HG03108 (cell line): Measurements from ENCODE around the gene CNTN4.
"Not testable (repeated sequence)": the region's sequence is repeated elsewhere in the genome, so short reads cannot be mapped to it uniquely, and the experiment has no call there.

ENCODE experiments used
- ATAC-seq: cut with Tn5 transposase; IDR thresholded peaks from one replicate; pipeline ENCODE4 v1.9.1; 2021; ENCODE audit warnings: moderate library complexity; ENCODE audit not compliant: unreplicated experiment

CNTN4 gene

DNA sequence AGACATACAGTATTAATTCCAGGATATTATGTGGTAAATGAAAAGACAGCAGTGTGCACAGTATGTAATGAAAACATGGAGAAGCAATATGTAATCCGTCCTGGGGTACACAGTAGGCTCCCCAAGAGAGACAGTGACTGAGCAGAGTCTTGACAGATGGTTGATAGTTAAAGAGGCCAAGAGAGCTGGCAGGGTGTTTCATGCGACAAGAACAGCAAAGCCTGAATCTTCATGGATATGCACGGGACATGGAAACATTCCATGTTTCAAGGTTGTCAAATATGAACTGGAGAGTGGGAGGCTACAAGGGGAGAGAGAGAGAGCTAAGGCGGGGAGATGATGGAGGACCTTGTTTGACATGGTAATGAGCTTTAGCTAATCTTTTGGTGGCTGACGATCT is 673.1 kb downstream of the CNTN4 start:
- ATAC-seq, result no peak

DNA sequence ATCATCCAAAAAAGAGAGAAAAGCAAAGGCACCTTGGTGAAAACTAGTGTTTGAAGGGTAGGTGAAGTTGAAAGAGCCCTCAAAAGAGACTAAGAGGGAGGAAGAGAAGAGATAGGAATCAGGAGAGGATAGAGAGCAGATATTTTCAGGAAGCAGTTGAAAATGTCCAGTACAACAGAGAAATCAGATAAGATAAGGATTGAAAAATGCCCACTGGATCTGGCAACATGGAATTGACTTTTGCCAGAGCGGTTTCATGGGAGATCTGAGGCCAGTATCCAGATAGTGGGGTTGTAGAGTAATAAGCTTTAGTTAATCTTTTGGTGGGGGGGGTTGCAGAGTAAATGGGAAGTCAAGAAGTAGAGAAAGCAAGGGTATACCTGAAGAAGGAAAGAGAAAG is 674.1 kb downstream of the CNTN4 start:
- no peak for ATAC-seq

DNA sequence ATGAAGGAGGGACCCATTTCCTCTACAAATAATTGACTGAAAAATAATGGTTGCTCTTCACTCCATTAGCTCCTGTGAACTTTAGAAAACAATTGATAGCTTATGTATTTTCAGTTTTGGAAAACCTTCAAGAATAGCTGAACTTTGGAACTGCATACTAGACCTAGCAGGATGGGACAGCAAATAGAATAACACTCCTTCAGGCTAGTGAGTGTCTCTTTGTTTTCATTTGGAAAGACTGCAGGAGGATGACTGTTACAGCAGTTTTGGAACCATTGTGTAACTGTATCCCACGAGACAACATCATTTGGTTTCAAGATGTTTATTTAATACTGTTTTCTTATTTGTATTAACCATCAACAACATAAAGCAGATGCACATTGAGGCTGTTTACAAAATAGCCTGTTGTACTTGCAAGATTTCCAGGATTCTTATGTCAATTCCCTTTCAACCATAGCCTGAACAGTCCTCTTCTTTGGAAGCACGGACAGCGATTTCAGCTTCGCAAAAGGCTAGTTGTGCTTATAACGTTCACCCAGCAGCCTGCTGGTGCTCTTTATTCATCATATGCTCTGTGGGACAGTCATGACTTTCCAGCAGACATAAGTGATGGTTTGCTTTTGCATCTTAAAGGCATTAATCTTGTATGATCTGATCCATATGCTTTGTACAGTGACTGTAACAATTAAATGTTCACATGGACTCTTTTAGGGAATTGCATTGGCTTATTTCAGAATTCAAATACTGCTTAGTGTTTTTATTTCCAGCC is 676.0 kb downstream of the CNTN4 start:
- no peak for ATAC-seq

DNA sequence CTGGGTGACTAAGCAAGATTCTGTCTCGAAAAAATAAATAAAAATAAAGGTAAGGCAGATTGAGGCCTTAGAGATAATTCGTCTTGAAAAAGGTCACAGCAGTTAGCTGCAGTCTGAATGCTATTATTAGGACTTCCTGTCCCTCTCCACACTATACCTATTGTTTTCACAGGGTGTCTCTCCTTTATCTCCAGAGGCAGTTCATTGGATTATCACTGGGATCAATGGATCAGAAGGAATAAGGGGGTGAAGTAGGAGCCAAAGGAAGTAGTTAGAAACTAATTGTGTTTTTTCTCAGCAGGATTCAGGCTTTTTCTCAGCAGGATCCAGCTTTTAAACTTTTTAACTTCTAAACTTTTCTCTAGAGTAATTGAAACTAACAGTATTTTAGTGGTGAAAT is 684.6 kb downstream of the CNTN4 start:
- no peak for ATAC-seq

DNA sequence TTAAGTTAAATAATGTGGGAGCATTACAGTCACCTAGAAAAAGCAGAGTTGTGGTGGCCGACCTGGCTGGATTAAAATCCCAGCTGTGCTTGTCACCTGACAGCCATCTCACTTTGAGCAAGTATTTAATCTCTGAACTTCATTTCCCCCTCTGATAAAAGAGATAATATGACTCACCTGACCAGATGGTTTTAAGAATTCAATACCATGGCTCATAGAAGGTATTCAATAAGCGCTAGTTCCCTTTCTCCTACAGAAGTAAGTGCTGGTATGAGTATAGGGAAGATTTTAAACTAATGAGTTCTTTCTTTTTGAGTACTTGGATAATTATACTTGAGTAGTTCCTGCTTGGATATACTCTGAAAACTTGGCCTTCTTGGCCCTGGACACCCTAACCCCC is 686.0 kb downstream of the CNTN4 start:
- no peak for ATAC-seq

DNA sequence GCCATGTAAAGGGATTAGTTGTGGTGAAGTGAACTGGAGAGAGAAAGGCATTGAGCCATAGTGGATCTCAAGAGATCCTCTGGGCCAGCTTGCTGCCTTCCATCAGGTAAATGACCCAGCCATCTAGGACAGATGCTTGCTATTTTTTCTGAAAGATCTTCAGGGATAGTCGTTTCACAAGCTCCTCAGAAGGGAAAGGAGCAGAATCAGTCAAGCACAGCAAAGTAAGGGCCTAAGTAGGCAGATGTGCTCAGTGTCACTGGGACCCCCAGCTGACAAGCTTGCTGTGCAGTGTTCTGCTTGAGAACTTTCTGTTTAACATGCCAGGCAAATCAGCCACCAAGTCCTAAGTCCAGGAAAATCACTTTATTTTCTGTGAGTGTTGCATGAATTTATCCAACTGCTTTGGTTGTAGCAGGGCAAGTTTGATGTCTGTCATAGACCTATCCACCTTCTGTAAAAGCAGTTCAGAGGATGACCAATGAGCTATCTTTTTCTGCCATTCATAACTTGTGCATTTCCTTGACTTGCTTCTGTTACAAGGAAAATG is 691.7 kb downstream of the CNTN4 start:
- ATAC-seq, result no peak

DNA sequence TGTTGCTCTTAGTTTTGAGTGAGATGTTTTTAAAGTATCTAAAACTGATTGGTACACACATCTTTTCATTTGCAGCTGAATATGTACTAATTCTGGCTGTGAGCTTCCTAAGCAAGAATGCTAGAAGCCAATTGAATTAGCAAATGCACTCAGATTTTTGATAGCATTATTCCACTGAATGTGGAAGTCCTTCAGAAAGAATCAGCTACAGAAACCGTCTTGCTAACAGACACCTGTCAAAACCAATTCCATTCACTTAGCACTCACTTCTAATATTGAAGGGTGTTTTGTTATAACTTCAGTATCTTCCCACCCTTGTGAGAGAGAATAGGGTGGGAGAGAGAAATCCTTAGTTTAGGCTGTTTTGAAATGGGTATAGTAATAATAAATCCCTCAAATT is 693.8 kb downstream of the CNTN4 start:
- ATAC-seq, result no peak

DNA sequence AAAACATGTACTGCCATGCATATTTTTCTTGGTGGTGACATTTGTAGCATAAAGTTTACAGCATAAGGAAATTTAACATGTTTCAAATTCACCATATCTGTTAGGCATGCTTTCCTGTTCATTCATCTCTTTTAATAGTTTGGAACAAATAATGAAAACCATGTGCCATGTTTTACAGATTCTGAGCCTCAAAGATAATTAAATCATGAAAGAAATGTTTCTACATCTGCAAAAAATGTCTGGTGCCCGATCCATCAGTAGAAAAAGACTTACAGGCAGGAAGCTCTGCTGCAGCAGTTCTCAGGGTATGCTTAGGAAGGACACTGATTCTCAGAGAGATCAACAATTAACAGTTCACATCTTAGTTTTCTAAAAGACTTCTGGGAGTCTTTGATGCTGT is 695.3 kb downstream of the CNTN4 start:
- no peak for ATAC-seq

DNA sequence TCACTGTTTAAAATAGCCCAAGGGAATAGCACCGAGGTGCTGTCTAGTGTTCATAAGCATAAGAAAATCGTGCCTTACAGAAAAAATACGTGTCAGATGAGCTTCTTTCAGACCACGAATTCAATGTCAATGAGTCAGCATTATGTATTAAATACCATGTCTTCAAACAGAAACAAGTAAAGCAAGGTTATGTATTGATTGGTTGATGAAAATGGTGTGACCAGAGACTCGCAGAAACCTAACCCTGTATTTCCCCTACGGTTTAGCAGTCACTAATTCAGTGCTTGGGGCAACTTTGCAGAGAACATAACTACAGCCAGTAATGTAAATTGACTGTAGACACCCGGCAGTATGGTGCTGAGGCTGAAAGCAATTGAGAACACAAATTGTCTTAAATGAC is 703.8 kb downstream of the CNTN4 start:
- no peak for ATAC-seq

DNA sequence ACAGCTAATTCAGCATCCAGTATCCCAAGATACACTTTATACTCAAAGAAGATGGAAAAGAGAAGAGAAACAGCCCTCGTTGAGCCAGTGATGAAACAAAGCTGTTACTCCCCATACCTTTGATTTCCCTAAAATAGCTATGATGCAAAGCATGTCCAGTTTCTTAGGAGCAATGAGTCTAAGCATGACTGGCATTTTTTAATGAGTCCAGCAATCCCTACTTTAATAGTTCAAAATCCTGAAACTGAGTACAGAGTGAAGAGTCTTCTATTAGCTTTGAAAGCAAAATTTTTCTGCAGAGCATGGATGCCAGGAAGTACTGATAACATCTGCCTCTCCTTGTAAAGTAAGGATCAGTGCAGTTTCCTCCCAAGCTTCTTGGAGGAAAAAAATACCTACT is 708.8 kb downstream of the CNTN4 start:
- no peak for ATAC-seq

DNA sequence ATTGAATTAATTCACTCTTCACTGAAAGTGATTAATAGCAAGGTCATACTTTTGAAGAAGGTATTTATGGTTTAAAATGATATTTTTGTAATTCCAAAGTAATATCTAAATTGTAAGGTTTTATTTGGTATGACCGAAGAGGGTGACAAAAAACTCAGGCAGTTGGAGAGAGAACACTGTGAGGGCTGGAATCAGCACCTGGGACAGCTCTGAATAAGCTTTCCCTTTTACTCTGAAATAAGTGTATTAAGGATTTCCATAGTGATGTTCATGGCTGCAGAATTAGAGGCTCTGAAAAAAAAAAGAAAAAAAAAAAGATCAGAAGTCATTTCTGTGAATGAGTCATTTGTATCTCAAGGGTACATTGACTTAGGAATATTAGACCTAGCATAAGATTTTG is 712.1 kb downstream of the CNTN4 start:
- ATAC-seq, result no peak

DNA sequence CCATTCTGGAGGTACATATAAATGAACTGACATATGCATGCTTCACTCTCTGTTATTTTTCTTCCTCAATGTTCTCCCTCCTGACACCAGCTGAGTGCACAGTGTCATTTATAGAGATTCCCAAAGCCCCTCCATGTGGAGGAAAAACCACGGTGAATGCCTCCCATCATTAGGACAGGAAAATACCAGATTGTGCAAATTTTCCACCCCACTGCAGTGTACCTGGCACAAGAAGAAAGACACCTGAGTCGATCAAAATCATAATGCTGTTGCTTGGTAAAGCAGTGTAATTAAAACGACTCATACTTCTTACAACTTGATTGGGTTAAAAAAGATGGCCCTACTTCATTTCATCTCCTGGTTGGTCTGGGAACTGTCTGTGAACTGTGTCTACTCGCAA is 720.9 kb downstream of the CNTN4 start:
- no peak for ATAC-seq

DNA sequence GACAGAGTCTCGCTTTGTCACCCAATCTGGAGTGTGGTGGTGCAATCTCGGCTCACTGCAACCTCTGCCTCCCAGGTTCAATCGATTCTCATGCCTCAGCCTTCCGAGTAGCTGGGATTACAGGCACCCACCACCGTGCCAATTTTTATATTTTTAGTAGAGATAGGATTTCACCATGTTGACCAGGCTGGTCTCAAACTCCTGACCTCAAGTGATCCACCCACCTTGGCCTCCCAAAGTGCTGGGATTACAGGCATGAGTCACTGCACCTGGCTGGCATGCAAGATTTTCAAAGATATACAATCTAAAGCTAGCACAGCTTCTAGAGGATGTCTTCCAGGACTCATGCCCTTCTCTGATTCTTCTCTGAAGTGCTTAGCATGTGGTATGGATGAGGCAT is 722.3 kb downstream of the CNTN4 start:
- not testable (repeated sequence) for ATAC-seq

DNA sequence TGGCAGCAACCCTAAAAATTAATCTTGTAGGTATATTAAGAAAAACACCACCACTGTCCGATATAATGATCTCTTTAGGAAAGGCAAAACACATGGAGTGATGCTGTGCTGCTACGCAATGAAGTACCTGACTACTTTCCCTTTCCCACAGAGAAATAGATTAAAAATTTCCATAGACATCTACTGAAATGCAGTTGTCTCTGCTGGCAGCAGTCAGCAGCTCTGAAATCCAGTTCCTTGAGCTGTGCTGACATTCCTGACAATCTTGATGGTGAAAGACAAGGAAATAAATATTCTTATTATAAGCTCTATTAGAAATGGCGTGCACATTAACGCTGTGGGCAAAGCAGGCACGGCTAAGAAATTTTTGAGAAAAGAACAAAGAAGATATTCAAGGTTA is 723.9 kb downstream of the CNTN4 start:
- ATAC-seq, result no peak

DNA sequence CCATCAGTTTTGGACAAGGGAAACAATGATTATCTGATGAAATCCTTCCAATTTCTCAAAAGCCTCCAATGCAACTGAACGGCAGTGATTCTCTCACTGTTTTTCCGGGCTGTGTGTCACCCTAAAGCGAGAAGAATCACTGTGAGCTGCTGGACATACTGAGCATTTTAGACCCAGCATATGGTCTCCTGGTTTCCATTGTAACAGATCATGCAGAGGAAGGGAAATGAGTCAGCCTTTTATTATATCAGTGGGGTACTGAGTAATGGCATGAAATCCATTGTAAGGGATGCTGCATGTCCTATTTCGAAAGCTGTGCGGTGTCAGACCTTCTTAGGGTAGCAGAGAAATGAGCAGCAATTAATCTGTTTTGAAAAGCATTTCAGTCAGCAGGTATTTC is 724.4 kb downstream of the CNTN4 start:
- no peak for ATAC-seq

DNA sequence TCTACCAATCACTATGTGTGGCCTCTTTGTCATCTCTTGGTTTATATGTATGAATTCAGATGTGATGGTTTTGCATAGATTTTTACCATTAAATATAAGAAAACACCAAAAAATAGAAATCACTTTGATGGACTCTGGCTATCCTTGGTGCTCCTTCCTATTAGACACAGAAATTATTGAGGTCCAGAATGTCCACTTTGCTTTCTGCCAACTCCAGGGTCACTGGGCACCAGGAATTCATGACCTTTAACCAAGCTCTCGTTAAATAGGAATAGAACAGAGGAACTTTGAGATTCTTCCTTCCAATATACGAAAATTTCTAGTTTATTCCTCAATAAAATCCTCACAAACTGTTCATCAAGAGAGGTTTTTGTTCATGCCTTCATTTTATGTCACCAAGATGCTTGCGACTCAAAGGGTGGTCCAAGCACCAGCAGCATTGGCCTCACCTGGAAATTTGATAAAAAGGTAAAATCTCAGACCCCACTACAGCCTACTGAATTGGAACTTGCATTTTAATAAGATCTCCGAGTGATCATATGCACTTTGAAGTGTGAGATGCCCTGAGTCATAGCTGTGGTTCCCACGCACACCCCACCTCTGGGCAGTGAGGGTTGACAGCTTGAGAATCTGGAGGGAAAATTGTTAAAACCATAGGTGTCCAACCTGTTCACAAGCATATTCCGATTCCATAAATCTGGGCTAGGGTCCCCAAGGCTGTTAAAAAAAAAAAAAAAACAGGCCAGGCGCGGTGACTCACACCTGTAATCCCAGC is 725.0 kb downstream of the CNTN4 start:
- ATAC-seq, result no peak

DNA sequence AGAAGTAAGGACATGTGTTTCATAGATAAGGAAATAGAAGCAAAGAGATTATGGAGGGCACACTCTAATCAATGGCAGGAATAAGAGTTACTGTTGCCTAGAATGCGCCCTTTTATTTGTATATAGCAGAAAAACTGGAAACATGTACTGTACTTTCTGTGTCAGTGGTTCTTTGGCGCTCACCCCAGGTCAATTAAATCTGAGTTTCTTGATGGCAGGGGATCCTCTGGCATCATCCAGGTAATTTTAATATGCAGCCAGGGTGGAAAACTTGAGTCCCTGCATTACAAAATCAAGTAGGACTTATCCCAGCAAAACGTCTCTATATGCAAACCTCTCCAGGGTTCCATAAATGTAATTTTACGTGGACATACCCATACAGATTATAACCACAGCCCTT is 727.4 kb downstream of the CNTN4 start:
- no peak for ATAC-seq

DNA sequence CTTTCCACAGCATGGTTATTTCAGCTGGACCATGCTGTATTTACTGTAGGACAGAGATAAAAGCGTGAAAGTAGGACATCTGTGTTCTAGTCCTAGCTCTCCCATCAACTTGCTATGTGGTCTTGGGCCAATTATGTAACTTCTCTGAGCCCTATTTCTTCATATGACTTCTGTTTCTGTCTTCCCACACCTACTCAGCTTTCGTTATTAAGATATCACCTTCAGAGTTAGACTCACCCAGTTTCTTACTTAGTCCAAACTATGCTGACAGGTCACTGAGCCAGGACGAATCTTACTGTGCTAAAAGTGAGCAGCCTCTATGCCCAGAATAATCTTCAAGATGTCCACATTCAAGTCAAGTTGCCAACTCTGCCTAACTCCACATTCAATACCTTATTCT is 727.8 kb downstream of the CNTN4 start:
- ATAC-seq, result no peak

DNA sequence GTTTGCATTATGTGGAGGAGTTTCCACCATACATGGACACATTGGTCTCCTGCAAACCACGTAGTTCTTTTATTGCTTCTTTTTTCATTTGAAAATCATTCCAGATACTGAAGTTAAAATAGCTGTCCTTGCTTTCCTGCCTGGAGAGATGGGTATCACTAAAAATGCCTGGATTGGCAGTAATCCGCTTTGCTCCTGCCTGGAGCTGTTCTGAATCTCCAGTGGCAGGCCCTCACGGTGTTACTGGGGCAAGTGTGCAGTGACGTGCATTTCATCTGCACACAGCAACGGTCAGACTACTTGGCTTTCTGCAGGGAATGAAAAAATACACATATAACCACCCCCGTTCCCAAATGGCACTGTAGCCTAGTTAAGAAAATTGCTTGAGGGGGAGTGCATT is 738.6 kb downstream of the CNTN4 start:
- ATAC-seq, result no peak

DNA sequence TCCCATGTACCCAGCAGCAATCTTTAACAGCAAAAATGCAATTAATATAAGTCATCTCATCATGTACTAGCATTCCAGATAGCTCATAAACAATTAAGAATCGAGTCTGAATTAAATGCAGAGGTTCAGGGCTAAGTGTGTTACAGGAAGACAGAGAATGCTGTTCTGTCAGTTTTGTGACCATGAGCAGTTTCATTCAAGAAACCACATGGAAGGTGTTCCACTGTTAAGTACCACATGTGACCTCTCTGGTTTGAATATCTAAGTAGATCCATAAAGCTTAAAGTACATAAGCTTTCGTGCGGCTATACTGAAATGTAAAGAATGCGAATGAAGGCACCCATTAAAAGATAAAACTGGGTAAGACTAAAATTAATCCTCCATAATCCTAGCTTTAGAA is 739.2 kb downstream of the CNTN4 start:
- ATAC-seq, result no peak

DNA sequence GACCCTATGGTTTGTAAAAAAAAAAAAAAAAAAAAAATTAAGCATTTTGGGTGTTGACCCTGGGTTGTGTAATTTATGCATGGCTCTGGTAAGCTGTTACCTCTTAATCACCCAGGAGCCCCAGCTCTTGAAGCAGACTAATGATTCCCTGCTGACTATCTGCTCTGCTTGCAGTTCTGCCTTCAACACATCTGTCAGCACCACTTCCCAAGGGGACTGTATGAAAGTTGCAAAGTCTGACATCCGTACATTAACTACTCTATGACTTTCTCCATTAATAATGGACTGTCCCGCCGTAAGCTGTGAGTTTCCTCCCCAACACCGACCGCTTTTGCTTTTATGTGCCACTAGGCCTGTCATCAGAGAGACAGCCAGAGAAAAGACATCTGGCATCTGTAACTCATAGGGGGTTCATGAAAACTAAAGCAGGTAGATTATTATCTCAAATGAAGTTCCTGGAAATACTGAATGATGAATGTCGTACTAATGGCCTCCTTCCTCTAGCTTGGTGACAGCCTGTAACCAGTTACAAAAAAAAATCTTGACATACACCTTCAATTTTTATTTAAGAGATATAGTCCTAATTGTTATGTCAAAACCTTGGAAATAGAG is 740.0 kb downstream of the CNTN4 start:
- no peak for ATAC-seq

DNA sequence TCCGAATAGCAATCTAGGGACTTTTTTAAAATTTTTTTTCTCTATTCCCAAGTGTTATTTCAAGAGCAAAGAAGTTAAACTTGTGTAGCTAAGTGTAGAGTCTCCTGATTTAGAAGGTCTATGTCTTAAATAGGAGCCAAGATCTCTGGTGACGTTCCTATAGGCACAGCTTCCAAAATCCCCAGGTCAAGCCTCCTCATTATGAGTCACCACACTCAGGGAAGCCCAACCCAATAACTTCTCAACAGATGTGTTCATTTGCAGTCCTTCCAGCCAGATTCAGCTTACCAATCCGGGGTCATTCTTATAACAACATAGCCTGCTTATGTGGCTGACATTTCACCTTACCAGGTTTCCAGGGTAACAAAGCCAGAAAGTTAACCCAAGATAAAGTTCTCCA is 741.2 kb downstream of the CNTN4 start:
- ATAC-seq, result no peak
